HCT116 (cell line): Measurements from ENCODE around the gene SPAG6. TPM values are rescaled to one million over a fixed set of nuclear protein-coding genes. Genes with fewer than 3 reads are reported as not detected.

Experiments used
- ATAC-seq: fragments of 200-7000 bp; cut with Tn5 transposase; 2 replicates; pipeline ENCODE4 v1.9.1; 2020; ENCODE audit warnings: mild to moderate bottlenecking, moderate library complexity
- BruUV-seq: library from RNA; stranded (reverse); fragments of 400-500 nt; replicated peaks from 2 replicates; lab custom pipeline; 2021; lab: Mats Ljungman, UMichigan
- CTCF ChIA-PET: fragments of 300-600 bp; sonication (Branson Sonifier 250); formaldehyde crosslinking; loops from one replicate; lab custom pipeline; 2021; ENCODE audit warnings: antibody characterized with exemption; lab: Charles Lee
- POLR2A ChIA-PET: fragments of 300-600, 350-600 bp; sonication (Branson Sonifier 250); formaldehyde crosslinking; loops from one replicate; lab custom pipeline; 2021; ENCODE audit warnings: antibody characterized with exemption; lab: Charles Lee
- RAD21 ChIA-PET, 2 experiments: fragments of 300-600 bp; sonication (Branson Sonifier 250); formaldehyde crosslinking; loops; one replicate each; lab custom pipeline; 2023; ENCODE audit warnings: low total read pairs in 2 of 2; ENCODE audit not compliant: uncharacterized antibody in 2 of 2, unreplicated experiment in 2 of 2, low non-redundant PET in 1 of 2; lab: Charles Lee
- DNase-seq: peaks from one replicate; pipeline ENCODE4 v3.0.0-alpha.2; 2010; ENCODE audit warnings: low read depth, low spot score
- H2AFZ ChIP-seq: fragments of 200-600 bp; shearing (Covaris generic), sonication (generic); 2 replicates; pipeline ENCODE4 v1.6.1; 2017; ENCODE audit warnings: low read depth, mixed run types, mixed read lengths, antibody characterized with exemption, low read length; ENCODE audit not compliant: poor library complexity, severe bottlenecking
- H3K27ac ChIP-seq: 2 replicates; pipeline ENCODE4 v1.5.1; 2012; ENCODE audit warnings: low read depth, low read length
- H3K27me3 ChIP-seq: fragments of 200-600 bp; sonication (generic); 2 replicates; pipeline ENCODE4 v1.6.1; 2016; ENCODE audit warnings: mixed run types, low read length, mixed read lengths; ENCODE audit not compliant: insufficient read depth
- H3K36me3 ChIP-seq, 2 experiments: fragments of 200-500 bp in 1 of 2; fragments of 200-600 bp in 1 of 2; sonication (Bioruptor generic) in 1 of 2; sonication (generic) in 1 of 2; 2 replicates each; pipeline versions ENCODE4 v1.5.1 to v1.6.1; 2014 to 2016; ENCODE audit warnings: low read length in 2 of 2, inconsistent platforms in 1 of 2, mixed read lengths in 1 of 2, mixed run types in 1 of 2; ENCODE audit not compliant: insufficient read depth in 2 of 2, control insufficient read depth in 1 of 2
- H3K4me1 ChIP-seq, 2 experiments: fragments of 200-600 bp in 1 of 2; sonication (generic) in 1 of 2; 2 replicates each; pipeline versions ENCODE4 v1.5.1 to v1.6.1; 2012 to 2017; ENCODE audit warnings: low read length in 2 of 2, inconsistent platforms in 1 of 2, mild to moderate bottlenecking in 1 of 2, mixed read lengths in 1 of 2, mixed run types in 1 of 2, moderate library complexity in 1 of 2; ENCODE audit not compliant: insufficient read depth in 2 of 2, control insufficient read depth in 1 of 2
- H3K4me2 ChIP-seq: fragments of 200-600 bp; sonication (generic); 2 replicates; pipeline ENCODE4 v1.6.1; 2017; ENCODE audit warnings: mixed run types, low read length, mixed read lengths
- H3K4me3 ChIP-seq, 2 experiments: fragments of 200-600 bp in 1 of 2; sonication (generic) in 1 of 2; replicated peaks in 1 of 2; 2 replicates each; pipeline ENCODE4 v1.5.1; 2011 to 2016; ENCODE audit warnings: low read length in 2 of 2, control low read depth in 1 of 2, low read depth in 1 of 2, mild to moderate bottlenecking in 1 of 2, mixed read lengths in 1 of 2, mixed run types in 1 of 2
- H3K79me2 ChIP-seq: fragments of 200-600 bp; sonication (generic); 2 replicates; pipeline ENCODE4 v1.6.1; 2017; ENCODE audit warnings: mild to moderate bottlenecking, mixed run types, low read length, moderate library complexity, mixed read lengths; ENCODE audit not compliant: insufficient read depth
- H3K9ac ChIP-seq: fragments of 200-600 bp; sonication (generic); 2 replicates; pipeline ENCODE4 v1.6.1; 2016; ENCODE audit warnings: low read length, mixed read lengths
- H3K9me2 ChIP-seq: fragments of 200-600 bp; sonication (generic), shearing (Covaris generic); 2 replicates; pipeline ENCODE4 v1.6.1; 2017; ENCODE audit warnings: mixed run types, mild to moderate bottlenecking, moderate library complexity; ENCODE audit not compliant: insufficient read depth
- H3K9me3 ChIP-seq, 2 experiments: fragments of 200-500 bp in 1 of 2; fragments of 200-600 bp in 1 of 2; sonication (Bioruptor generic) in 1 of 2; sonication (generic) in 1 of 2; 2 replicates each; pipeline ENCODE4 v1.6.1; 2014 to 2017; ENCODE audit warnings: low read length in 2 of 2, mixed read lengths in 2 of 2, inconsistent platforms in 1 of 2, low read depth in 1 of 2, mild to moderate bottlenecking in 1 of 2, mixed run types in 1 of 2, moderate library complexity in 1 of 2; ENCODE audit not compliant: control insufficient read depth in 1 of 2, insufficient read depth in 1 of 2
- H4K20me1 ChIP-seq: fragments of 200-600 bp; sonication (generic), shearing (Covaris generic); 2 replicates; pipeline ENCODE4 v1.6.1; 2017; ENCODE audit warnings: mixed run types, mild to moderate bottlenecking, moderate library complexity; ENCODE audit not compliant: insufficient read depth
- CBX3 ChIP-seq: IDR thresholded peaks from 2 replicates; pipeline ENCODE4 v1.6.1; 2012; ENCODE audit warnings: low read depth
- CEBPB ChIP-seq: IDR thresholded peaks from 2 replicates; pipeline ENCODE4 v1.6.1; 2012; ENCODE audit warnings: low read depth
- EZH2 ChIP-seq: fragments of 200-600 bp; sonication (generic); IDR thresholded peaks from 2 replicates; pipeline ENCODE4 v1.6.1; 2017; ENCODE audit warnings: antibody characterized with exemption, mixed run types
- JUND ChIP-seq: IDR thresholded peaks from 2 replicates; pipeline ENCODE4 v1.6.1; 2012
- MAX ChIP-seq: IDR thresholded peaks from 2 replicates; pipeline ENCODE4 v1.6.1; 2012
- POLR2A ChIP-seq: IDR thresholded peaks from 2 replicates; pipeline ENCODE4 v1.7.0; 2011; ENCODE audit warnings: borderline replicate concordance; ENCODE audit not compliant: insufficient read depth, insufficient read length; ENCODE audit errors: extremely low read depth
- POLR2AphosphoS5 ChIP-seq: IDR thresholded peaks from 2 replicates; pipeline ENCODE4 v1.6.1; 2011; ENCODE audit warnings: mild to moderate bottlenecking, low read depth, low read length, moderate library complexity
- SIN3A ChIP-seq: IDR thresholded peaks from 2 replicates; pipeline ENCODE4 v1.6.1; 2012; ENCODE audit warnings: low read depth
- SP1 ChIP-seq: IDR thresholded peaks from 2 replicates; pipeline ENCODE4 v1.6.1; 2012; ENCODE audit warnings: low read depth
- YY1 ChIP-seq: IDR thresholded peaks from 2 replicates; pipeline ENCODE4 v1.6.1; 2011; ENCODE audit warnings: low read length, low read depth, moderate library complexity, mild to moderate bottlenecking; ENCODE audit not compliant: insufficient replicate concordance; ENCODE audit errors: extremely low read depth
- intact Hi-C: fragments of 100-400 bp; cut with micrococcal nuclease; formaldehyde crosslinking; loops from 2 replicates; pipeline ENCODE4 v1.10.0; 2022
- total RNA-seq: library from RNA; stranded (reverse); gene quantifications from one replicate; pipeline ENCODE4 v1.2.1, GENCODE V29; 2021; ENCODE audit not compliant: unreplicated experiment

The SPAG6 gene
- total RNA-seq, 1 experiment from 2014 or later, result not detected

GRCh38 chr10:22427890-22428571 is 82.7 kb downstream of the SPAG6 start (continued):
- TF ChIP-seq CBX3 (0 out of 2 replicates have a peak, but pooled peaks have one; percentile 50), POLR2A (no peak), SIN3A (peak; percentile 79; the same call in 1 of the 2 replicates), JUND (peak; percentile 52), CEBPB (peak; percentile 79), POLR2AphosphoS5 (peak; percentile 55; the same call in 1 of the 2 replicates), EZH2 (no peak), YY1 (no peak), MAX (peak; percentile 70)

- Histone ChIP-seq H2AFZ (peak overlapping the region; percentile 84), H3K27ac (peak overlapping the region; percentile 92), H3K4me1 (peaks cover 50 to 74% of the 10 kb centered on the region in 2 experiments), H3K4me2 (peak overlapping the region; percentile 80), H3K9me3 (no peaks in the 10 kb centered on the region), H3K9me2 (no peaks in the 10 kb centered on the region), H3K79me2 (no peaks in the 10 kb centered on the region), H3K36me3 (no peaks in the 10 kb centered on the region), H3K27me3 (no peaks in the 10 kb centered on the region), H3K9ac (peak overlapping the region; percentile 17; the same call in 1 of the 2 replicates), H3K4me3 (no peak overlapping the region; a peak in 1 of 4 replicates), H4K20me1 (no peaks in the 10 kb centered on the region)
- ATAC-seq (no peak), DNase-seq (no peak)
- intact Hi-C loops, result loop anchor here (5.0 kb wide), 3 partner anchors 112 to 427 kb away; partner anchors contain the start of genes COMMD3 and DNAJC1
- TF ChIP-seq SP1, result 0 out of 2 replicates have a peak, but pooled peaks have one; percentile 13
- TF ChIP-seq EZH2, result no peak
- ChIA-PET POLR2A (no interaction called here), CTCF (interaction anchor here (0.8 kb wide), 1 partner anchor 11 kb away, joined by 3 read pairs; no protein-coding TSS in a partner anchor), RAD21 (no interaction called here)
- BruUV-seq, result no TSS peak
These were observed 83.8 kb downstream of the SPAG6 start for GRCh38 chr10:22429146-22429545.
